IPS-18a (cell line): ENCODE results near the gene ZC3H12A.

Experiments
- H3K27ac ChIP-seq: one replicate; pipeline ENCODE4 v1.5.1; 2013; ENCODE audit warnings: low read length
- H3K27me3 ChIP-seq: one replicate; pipeline ENCODE4 v1.6.1; 2013; ENCODE audit warnings: mild to moderate bottlenecking, low read length; ENCODE audit not compliant: control insufficient read depth, insufficient read depth
- H3K36me3 ChIP-seq: one replicate; pipeline ENCODE4 v1.6.1; 2013; ENCODE audit warnings: low read depth, low read length; ENCODE audit not compliant: control insufficient read depth
- H3K4me1 ChIP-seq: one replicate; pipeline ENCODE4 v1.6.1; 2013; ENCODE audit warnings: low read depth, low read length; ENCODE audit not compliant: control insufficient read depth
- H3K4me3 ChIP-seq: one replicate; pipeline ENCODE4 v1.5.1; 2013; ENCODE audit warnings: low read length
- H3K9ac ChIP-seq: one replicate; pipeline ENCODE4 v1.6.1; 2013; ENCODE audit warnings: mild to moderate bottlenecking, low read length, moderate library complexity
- H3K9me3 ChIP-seq: one replicate; pipeline ENCODE4 v1.6.1; 2013; ENCODE audit warnings: low read depth, low read length; ENCODE audit not compliant: control insufficient read depth

The ZC3H12A gene

GRCh38 chr1:37474046-37474696, at the start of gene ZC3H12A:
TSS of gene ZC3H12A (plus strand) at chr1:37474580. CDS start at chr1:37475497, 917 bp downstream.
- Histone ChIP-seq H3K9me3 (no peaks in the 10 kb centered on the region), H3K4me3 (peak within 1 kb of the TSS; percentile 74), H3K4me1 (peaks cover 35% of the 10 kb centered on the region), H3K27me3 (peaks cover 18% of the 10 kb centered on the region), H3K36me3 (peaks cover 3% of the 10 kb centered on the region), H3K27ac (no peak within 1 kb of the TSS), H3K9ac (peak within 1 kb of the TSS; percentile 65)

GRCh38 chr1:37425221-37425620, 49.2 kb upstream of the ZC3H12A start:
- H3K36me3 ChIP-seq, result no peaks in the 10 kb centered on the region
- H3K4me1 ChIP-seq, result peaks cover 4% of the 10 kb centered on the region
- H3K27ac ChIP-seq, result no peak overlapping the region
- H3K9ac ChIP-seq, result no peak overlapping the region
- no peaks in the 10 kb centered on the region for H3K9me3 ChIP-seq
- H3K4me3 ChIP-seq, result no peak overlapping the region
- H3K27me3 ChIP-seq, result no peaks in the 10 kb centered on the region

GRCh38 chr1:37429029-37429428, 45.4 kb upstream of the ZC3H12A start:
- H3K4me1 ChIP-seq, result peaks cover 5% of the 10 kb centered on the region
- H3K27me3 ChIP-seq, result no peaks in the 10 kb centered on the region
- H3K36me3 ChIP-seq, result no peaks in the 10 kb centered on the region
- no peaks in the 10 kb centered on the region for H3K9me3 ChIP-seq
- H3K4me3 ChIP-seq, result no peak overlapping the region
- no peak overlapping the region for H3K9ac ChIP-seq
- H3K27ac ChIP-seq, result no peak overlapping the region

- Histone ChIP-seq H3K9ac (no peak overlapping the region), H3K27ac (no peak overlapping the region), H3K27me3 (no peaks in the 10 kb centered on the region), H3K36me3 (no peaks in the 10 kb centered on the region), H3K4me3 (no peak overlapping the region), H3K9me3 (no peaks in the 10 kb centered on the region), H3K4me1 (peaks cover 5% of the 10 kb centered on the region)
Observed at GRCh38 chr1:37430103-37430985, 44.0 kb upstream of the ZC3H12A start.

GRCh38 chr1:37432716-37433115, 41.7 kb upstream of the ZC3H12A start:
- Histone ChIP-seq H3K4me1 (peaks cover 5% of the 10 kb centered on the region), H3K4me3 (no peak overlapping the region), H3K36me3 (no peaks in the 10 kb centered on the region), H3K9ac (no peak overlapping the region), H3K9me3 (no peaks in the 10 kb centered on the region), H3K27ac (no peak overlapping the region), H3K27me3 (no peaks in the 10 kb centered on the region)

GRCh38 chr1:37433171-37433570, 41.2 kb upstream of the ZC3H12A start:
- Histone ChIP-seq H3K27ac (no peak overlapping the region), H3K36me3 (no peaks in the 10 kb centered on the region), H3K4me1 (peaks cover 5% of the 10 kb centered on the region), H3K4me3 (no peak overlapping the region), H3K9ac (no peak overlapping the region), H3K9me3 (no peaks in the 10 kb centered on the region), H3K27me3 (no peaks in the 10 kb centered on the region)

GRCh38 chr1:37434292-37435225, 39.8 kb upstream of the ZC3H12A start:
- Histone ChIP-seq H3K9me3 (no peaks in the 10 kb centered on the region), H3K4me3 (no peak overlapping the region), H3K27me3 (no peaks in the 10 kb centered on the region), H3K4me1 (peaks cover 5% of the 10 kb centered on the region), H3K36me3 (no peaks in the 10 kb centered on the region), H3K27ac (no peak overlapping the region), H3K9ac (no peak overlapping the region)

GRCh38 chr1:37437087-37437486, 37.3 kb upstream of the ZC3H12A start:
- Histone ChIP-seq H3K27ac (no peak overlapping the region), H3K9me3 (no peaks in the 10 kb centered on the region), H3K36me3 (no peaks in the 10 kb centered on the region), H3K4me3 (no peak overlapping the region), H3K4me1 (no peaks in the 10 kb centered on the region), H3K27me3 (no peaks in the 10 kb centered on the region), H3K9ac (no peak overlapping the region)

- no peaks in the 10 kb centered on the region for H3K9me3 ChIP-seq
- H3K36me3 ChIP-seq, result no peaks in the 10 kb centered on the region
- no peak overlapping the region for H3K4me3 ChIP-seq
- no peaks in the 10 kb centered on the region for H3K27me3 ChIP-seq
- H3K27ac ChIP-seq, result no peak overlapping the region
- no peak overlapping the region for H3K9ac ChIP-seq
- no peaks in the 10 kb centered on the region for H3K4me1 ChIP-seq
Observed at GRCh38 chr1:37438037-37438868, 36.1 kb upstream of the ZC3H12A start.

- no peak overlapping the region for H3K4me3 ChIP-seq
- no peak overlapping the region for H3K9ac ChIP-seq
- H3K27me3 ChIP-seq, result no peaks in the 10 kb centered on the region
- H3K4me1 ChIP-seq, result no peaks in the 10 kb centered on the region
- no peaks in the 10 kb centered on the region for H3K36me3 ChIP-seq
- H3K27ac ChIP-seq, result no peak overlapping the region
- H3K9me3 ChIP-seq, result no peaks in the 10 kb centered on the region
Observed at GRCh38 chr1:37438869-37439343, 35.5 kb upstream of the ZC3H12A start.
